Gastroesophageal sphincter (tissue), 3 donors: ENCODE measurements around the gene HOXA10.

Source experiments
- EP300 ChIP-seq: sonication (generic); formaldehyde crosslinking; IDR thresholded peaks from one replicate; pipeline ENCODE4 v1.6.1; 2017; ENCODE audit warnings: antibody characterized with exemption, mild to moderate bottlenecking
- TF ChIP-seq, protein P1 (sequence below), 4 experiments: fragments of 200-600 bp in 2 of 4; fragments of 450-650 bp in 2 of 4; sonication (generic) in 1 of 4; IDR thresholded peaks; one replicate each; pipeline ENCODE4 v1.5.1; 2017 to 2019; ENCODE audit warnings: antibody characterized with exemption in 4 of 4, mild to moderate bottlenecking in 2 of 4, moderate library complexity in 2 of 4

DNA sequence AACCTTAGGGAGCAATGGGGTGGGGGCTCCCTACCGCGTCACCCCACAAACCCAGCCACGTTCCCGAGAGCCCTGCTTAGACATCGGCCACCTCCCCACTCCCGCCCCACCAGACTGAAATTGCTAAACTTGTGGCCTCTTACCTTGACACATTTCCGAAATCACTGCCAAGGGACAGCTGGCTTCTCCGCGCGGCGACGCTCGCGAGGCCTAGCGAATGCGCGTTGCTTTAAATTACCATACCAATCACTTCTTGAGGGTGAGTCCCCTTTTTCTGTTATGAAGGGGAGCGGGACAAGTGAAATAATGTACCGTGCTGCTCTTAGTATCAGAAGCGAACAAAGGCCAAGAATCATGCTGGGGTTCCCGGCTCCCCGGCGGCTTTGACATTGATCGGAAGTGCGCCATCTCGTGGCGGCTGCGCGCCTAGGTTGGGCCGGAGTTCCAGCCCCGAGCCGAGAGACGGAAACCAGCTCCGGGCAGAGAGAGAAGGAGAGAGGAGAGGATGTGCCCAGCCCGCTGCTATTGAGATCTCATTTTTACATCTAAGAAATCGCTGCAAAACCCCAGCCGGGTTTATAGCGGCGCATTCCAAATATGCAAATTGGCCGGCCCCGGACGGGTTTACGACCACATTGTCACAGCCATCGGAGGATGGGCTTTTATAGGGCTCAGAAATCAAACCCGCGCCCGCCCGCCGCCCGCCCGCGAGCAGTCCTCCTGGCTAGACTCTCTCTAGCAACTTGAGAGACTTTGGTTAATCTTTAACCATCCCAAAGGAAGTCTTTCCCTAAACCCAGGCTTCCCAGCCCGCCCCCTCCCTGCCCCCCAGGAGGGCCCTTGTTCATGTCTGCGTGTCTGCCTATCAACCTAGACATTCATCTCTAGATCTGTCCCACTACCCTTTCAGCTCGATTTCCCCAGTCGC, 5.6 kb upstream of the HOXA10 start:
- TF ChIP-seq, protein P1, sequence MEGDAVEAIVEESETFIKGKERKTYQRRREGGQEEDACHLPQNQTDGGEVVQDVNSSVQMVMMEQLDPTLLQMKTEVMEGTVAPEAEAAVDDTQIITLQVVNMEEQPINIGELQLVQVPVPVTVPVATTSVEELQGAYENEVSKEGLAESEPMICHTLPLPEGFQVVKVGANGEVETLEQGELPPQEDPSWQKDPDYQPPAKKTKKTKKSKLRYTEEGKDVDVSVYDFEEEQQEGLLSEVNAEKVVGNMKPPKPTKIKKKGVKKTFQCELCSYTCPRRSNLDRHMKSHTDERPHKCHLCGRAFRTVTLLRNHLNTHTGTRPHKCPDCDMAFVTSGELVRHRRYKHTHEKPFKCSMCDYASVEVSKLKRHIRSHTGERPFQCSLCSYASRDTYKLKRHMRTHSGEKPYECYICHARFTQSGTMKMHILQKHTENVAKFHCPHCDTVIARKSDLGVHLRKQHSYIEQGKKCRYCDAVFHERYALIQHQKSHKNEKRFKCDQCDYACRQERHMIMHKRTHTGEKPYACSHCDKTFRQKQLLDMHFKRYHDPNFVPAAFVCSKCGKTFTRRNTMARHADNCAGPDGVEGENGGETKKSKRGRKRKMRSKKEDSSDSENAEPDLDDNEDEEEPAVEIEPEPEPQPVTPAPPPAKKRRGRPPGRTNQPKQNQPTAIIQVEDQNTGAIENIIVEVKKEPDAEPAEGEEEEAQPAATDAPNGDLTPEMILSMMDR (IDR thresholded peaks at IDR 0.05) = peak in 3 of 4 experiments; percentile 33 to 79 (median 61)
- no peak for TF ChIP-seq EP300
